Measurements from ENCODE around the gene HLA-DMA.

DNA sequence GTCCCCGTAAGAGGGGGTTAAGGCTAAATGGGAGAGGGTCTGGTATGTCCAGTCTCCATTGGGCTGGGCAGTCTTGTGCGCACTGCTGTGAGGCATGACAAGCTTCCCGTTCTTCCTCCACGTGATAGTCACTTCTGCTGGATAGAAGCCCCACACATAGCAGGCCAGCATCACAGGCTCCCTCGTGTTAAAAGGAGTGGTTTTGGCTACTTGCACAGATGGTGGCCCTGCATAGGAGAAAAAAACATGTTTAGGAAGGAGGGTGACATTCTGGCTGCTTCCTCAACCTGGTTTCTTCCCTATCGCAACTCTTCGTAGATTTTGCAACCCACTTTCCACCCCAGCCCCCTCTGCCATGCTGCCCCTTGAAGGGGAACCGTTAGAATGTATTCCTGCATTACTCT, 15.7 kb downstream of the HLA-DMA start:
- no peak for TF ChIP-seq POLR2AphosphoS5 (IDR thresholded peaks at IDR 0.05; ENCODE audit: borderline replicate concordance, low read depth, low read length)
- no peak for TF ChIP-seq EZH2 (IDR thresholded peaks at IDR 0.05)
